ENCODE results near the gene RASGRF1. TPM values are rescaled to one million over a fixed set of nuclear protein-coding genes. Genes with fewer than 3 reads are reported as not detected.

Gene RASGRF1
- total RNA-seq, 4 donors from 2014 or later, result not detected

DNA sequence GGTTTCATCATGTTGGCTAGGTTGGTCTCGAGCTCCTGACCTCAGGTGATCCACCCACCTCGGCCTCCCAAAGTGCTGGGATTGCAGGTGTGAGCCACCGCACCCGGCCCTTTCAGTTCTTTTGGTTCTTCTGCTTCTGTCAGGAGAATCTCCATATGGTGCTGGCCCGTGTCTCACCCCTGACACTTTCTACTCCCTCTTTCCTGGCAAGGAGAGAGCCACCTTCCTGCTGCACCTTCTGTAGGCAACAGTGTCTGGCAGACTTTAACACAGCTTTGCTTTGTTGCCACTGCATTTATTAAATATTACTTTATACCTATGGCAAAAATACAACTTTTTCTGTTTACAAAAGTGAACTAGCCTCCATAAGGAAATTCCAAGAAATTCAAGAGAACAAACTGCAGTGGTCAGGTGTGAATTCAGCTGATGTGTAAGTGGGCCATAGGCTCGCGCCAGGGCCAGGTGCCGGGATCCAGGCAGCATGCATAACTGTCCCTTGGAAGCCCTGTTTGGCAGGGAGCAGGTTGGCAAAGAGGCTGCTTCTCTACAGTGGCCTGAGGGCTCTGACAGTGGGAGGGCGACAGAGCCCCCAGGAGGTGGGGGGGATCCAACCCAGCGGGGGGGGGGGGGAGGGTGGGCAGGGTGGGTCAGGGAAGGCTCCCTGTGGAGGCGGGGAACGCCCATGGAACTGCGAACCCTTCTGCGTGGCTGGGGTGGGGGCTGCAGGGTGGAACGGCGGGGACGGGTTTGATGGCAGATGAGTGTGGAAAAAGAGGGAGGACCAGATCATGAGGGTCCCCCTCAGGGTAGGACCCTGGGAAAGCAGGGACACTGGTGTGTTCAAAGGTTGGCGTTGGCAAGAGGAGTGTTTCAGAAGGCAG lies 166.9 kb downstream of the RASGRF1 start:
- ATAC-seq (no peak), DNase-seq (no peak)
- intact Hi-C loops (cut with DNase I; ENCODE audit: low total_unique reads), result no loop called here
- H3K4me1 ChIP-seq, result no peaks in the 10 kb centered on the region
- TF ChIP-seq POLR2A (IDR thresholded peaks at IDR 0.05), result no peak
- TF ChIP-seq, protein P1, sequence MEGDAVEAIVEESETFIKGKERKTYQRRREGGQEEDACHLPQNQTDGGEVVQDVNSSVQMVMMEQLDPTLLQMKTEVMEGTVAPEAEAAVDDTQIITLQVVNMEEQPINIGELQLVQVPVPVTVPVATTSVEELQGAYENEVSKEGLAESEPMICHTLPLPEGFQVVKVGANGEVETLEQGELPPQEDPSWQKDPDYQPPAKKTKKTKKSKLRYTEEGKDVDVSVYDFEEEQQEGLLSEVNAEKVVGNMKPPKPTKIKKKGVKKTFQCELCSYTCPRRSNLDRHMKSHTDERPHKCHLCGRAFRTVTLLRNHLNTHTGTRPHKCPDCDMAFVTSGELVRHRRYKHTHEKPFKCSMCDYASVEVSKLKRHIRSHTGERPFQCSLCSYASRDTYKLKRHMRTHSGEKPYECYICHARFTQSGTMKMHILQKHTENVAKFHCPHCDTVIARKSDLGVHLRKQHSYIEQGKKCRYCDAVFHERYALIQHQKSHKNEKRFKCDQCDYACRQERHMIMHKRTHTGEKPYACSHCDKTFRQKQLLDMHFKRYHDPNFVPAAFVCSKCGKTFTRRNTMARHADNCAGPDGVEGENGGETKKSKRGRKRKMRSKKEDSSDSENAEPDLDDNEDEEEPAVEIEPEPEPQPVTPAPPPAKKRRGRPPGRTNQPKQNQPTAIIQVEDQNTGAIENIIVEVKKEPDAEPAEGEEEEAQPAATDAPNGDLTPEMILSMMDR (IDR thresholded peaks at IDR 0.05 in 4 of 5, conservative IDR thresholded peaks at IDR 0.05 in 1 of 5), result no peak
- no peaks in the 10 kb centered on the region for H3K27me3 ChIP-seq
- no peak overlapping the region for H3K4me3 ChIP-seq
- in situ Hi-C loops (cut with MboI; ENCODE audit: low sequenced_read_pairs in 4 of 4), result loop anchor here in 1 of 4 donors (25.0 kb wide), 1 partner anchor 264 kb away; no protein-coding TSS in a partner anchor
- no peak overlapping the region for H3K27ac ChIP-seq
- H3K9me3 ChIP-seq, result no peaks in the 10 kb centered on the region
- H3K36me3 ChIP-seq, result peaks cover 0 to 54% of the 10 kb centered on the region in 2 donors

DNA sequence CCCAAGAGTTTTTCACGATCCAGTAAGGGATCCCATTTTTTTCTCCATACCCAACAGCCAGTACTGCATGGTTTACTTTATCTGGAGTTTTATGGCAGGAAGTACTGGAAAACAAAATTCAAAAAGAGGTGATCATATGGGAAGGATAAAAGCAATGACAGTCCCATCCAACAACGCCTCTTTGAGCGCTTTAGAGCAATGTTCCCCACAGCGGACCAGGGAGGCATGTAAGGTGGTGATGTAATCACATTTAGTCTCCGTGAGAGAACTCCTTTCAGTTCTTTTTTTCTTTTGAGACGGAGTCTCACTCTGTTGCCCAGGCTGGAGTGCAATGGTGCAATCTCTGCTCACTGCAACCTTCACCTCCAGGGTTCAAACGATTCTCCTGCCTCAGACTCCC lies 167.6 kb downstream of the RASGRF1 start:
- peaks cover 0 to 59% of the 10 kb centered on the region in 2 donors for H3K36me3 ChIP-seq
- H3K9me3 ChIP-seq, result no peaks in the 10 kb centered on the region
- no peaks in the 10 kb centered on the region for H3K4me1 ChIP-seq
- in situ Hi-C loops (cut with MboI; ENCODE audit: low sequenced_read_pairs in 4 of 4) (loop anchor here in 1 of 4 donors (25.0 kb wide), 1 partner anchor 264 kb away; no protein-coding TSS in a partner anchor), intact Hi-C loops (cut with DNase I; ENCODE audit: low total_unique reads) (no loop called here)
- ATAC-seq (no peak), DNase-seq (no peak)
- TF ChIP-seq POLR2A (IDR thresholded peaks at IDR 0.05), result no peak
- TF ChIP-seq, protein P1 (IDR thresholded peaks at IDR 0.05 in 4 of 5, conservative IDR thresholded peaks at IDR 0.05 in 1 of 5), result no peak
- no peak overlapping the region for H3K27ac ChIP-seq
- H3K27me3 ChIP-seq, result no peaks in the 10 kb centered on the region
- no peak overlapping the region for H3K4me3 ChIP-seq

DNA sequence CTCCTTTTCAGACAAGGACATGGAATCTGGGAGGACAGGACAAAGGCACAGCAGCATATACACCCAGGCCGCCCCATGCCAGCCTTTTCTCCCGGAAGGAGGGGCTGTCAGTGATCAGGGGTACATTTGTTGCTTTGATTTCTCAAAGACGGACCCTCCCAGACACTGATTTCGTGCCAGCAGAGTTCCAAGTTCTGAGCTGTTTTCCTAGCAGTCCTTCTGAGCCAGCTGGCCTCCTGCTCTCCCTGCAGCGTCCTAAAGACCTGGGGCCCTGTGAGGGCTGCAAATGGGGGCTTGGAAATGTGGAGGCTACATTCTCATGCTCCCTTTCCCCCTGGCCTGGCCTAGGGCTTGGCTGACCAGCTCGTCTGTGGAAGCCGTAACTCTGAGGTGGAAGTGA lies 168.1 kb downstream of the RASGRF1 start:
- DNase-seq (no peak), ATAC-seq (no peak)
- in situ Hi-C loops (cut with MboI; ENCODE audit: low sequenced_read_pairs in 4 of 4) (loop anchor here in 1 of 4 donors (25.0 kb wide), 1 partner anchor 265 kb away; no protein-coding TSS in a partner anchor), intact Hi-C loops (cut with DNase I; ENCODE audit: low total_unique reads) (no loop called here)
- Histone ChIP-seq H3K27ac (no peak overlapping the region), H3K9me3 (no peaks in the 10 kb centered on the region), H3K36me3 (peaks cover 0 to 59% of the 10 kb centered on the region in 2 donors), H3K4me3 (no peak overlapping the region), H3K4me1 (no peaks in the 10 kb centered on the region), H3K27me3 (no peaks in the 10 kb centered on the region)
- no peak for TF ChIP-seq POLR2A (IDR thresholded peaks at IDR 0.05)
- TF ChIP-seq, protein P1 (IDR thresholded peaks at IDR 0.05 in 4 of 5, conservative IDR thresholded peaks at IDR 0.05 in 1 of 5), result no peak

DNA sequence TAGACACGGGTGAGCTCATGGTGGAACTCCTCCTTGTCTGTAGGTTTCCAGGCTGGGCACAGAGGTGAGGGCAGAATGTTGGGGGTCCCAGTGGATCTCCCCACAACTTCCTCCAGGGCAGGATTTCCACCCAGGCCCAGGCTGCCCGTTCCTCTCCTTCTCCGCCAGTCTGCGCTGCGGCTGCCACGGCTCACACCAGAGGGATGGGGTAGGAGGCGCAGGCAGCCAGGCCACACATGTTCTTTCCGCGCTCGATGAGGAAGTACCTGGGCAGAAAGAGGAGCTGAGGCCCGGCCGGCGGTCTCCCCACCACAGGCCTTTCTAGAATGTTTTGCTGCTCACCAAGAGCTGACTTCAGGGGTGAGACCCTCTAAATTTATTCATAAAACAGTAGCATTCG lies 168.6 kb downstream of the RASGRF1 start:
- H3K27me3 ChIP-seq, result no peaks in the 10 kb centered on the region
- H3K27ac ChIP-seq, result no peak overlapping the region
- H3K4me1 ChIP-seq, result no peaks in the 10 kb centered on the region
- intact Hi-C loops (cut with DNase I; ENCODE audit: low total_unique reads) (no loop called here), in situ Hi-C loops (cut with MboI; ENCODE audit: low sequenced_read_pairs in 4 of 4) (loop anchor here in 1 of 4 donors (25.0 kb wide), 1 partner anchor 265 kb away; no protein-coding TSS in a partner anchor)
- ATAC-seq, result no peak
- DNase-seq, result no peak
- TF ChIP-seq, protein P1 (IDR thresholded peaks at IDR 0.05 in 4 of 5, conservative IDR thresholded peaks at IDR 0.05 in 1 of 5), result no peak
- no peak for TF ChIP-seq POLR2A (IDR thresholded peaks at IDR 0.05)
- H3K36me3 ChIP-seq, result peaks cover 0 to 59% of the 10 kb centered on the region in 2 donors
- H3K9me3 ChIP-seq, result no peaks in the 10 kb centered on the region
- H3K4me3 ChIP-seq, result no peak overlapping the region
